CD14-positive monocyte (primary cell): ENCODE results near the gene MTA1. TPM values are rescaled to one million over a fixed set of nuclear protein-coding genes. Genes with fewer than 3 reads are reported as not detected.
A peak's percentile ranks its signal among the peaks of the same experiment; 100 is the strongest.

Experiments
- DNase-seq, 3 donors: peaks; one replicate each; pipeline ENCODE4 v3.0.0-alpha.2; 2011 to 2022
- H2AFZ ChIP-seq: 2 replicates; pipeline ENCODE4 v1.6.0; 2012; ENCODE audit warnings: mild to moderate bottlenecking, low read depth, low read length, inconsistent platforms; ENCODE audit not compliant: insufficient read depth, poor library complexity, severe bottlenecking
- H3K27ac ChIP-seq, 2 donors: 1 replicate in 1 of 2; 2 replicates in 1 of 2; pipeline ENCODE4 v1.5.1; 2012 to 2013; ENCODE audit warnings: low read length in 2 of 2, control low read depth in 1 of 2, inconsistent platforms in 1 of 2, low read depth in 1 of 2, mild to moderate bottlenecking in 1 of 2
- H3K27me3 ChIP-seq, 2 donors: one replicate each; pipeline versions ENCODE4 v1.6.0 to v1.6.1; 2011 to 2013; ENCODE audit warnings: low read length in 2 of 2; ENCODE audit not compliant: control insufficient read depth in 2 of 2, insufficient read depth in 2 of 2
- H3K36me3 ChIP-seq, 2 donors: replicated peaks in 1 of 2; 1 replicate in 1 of 2; 2 replicates in 1 of 2; pipeline versions ENCODE4 v1.5.1 to v1.6.1; 2012 to 2013; ENCODE audit warnings: low read length in 2 of 2, control low read depth in 1 of 2, inconsistent platforms in 1 of 2, mild to moderate bottlenecking in 1 of 2; ENCODE audit not compliant: insufficient read depth in 2 of 2, control insufficient read depth in 1 of 2
- H3K4me1 ChIP-seq, 2 donors: 1 replicate in 1 of 2; 2 replicates in 1 of 2; pipeline versions ENCODE4 v1.5.1 to v1.6.1; 2012 to 2013; ENCODE audit warnings: low read length in 2 of 2, control low read depth in 1 of 2, inconsistent platforms in 1 of 2, mild to moderate bottlenecking in 1 of 2, moderate library complexity in 1 of 2; ENCODE audit not compliant: insufficient read depth in 2 of 2, control insufficient read depth in 1 of 2
- H3K4me2 ChIP-seq: replicated peaks from 2 replicates; pipeline ENCODE3; 2012; ENCODE audit warnings: low read length, moderate library complexity, mild to moderate bottlenecking; ENCODE audit not compliant: poor library complexity, severe bottlenecking; ENCODE audit errors: extremely low read depth
- H3K4me3 ChIP-seq, 3 experiments: fragments of 200-600 bp in 1 of 3; sonication (generic) in 1 of 3; replicated peaks in 1 of 3; 1 replicate in 2 of 3; 2 replicates in 1 of 3; pipeline ENCODE4 v1.5.1; 2011 to 2013; ENCODE audit warnings: low read length in 3 of 3, mild to moderate bottlenecking in 3 of 3, control low read depth in 2 of 3, low read depth in 2 of 3, inconsistent platforms in 1 of 3, moderate library complexity in 1 of 3
- H3K79me2 ChIP-seq: 2 replicates; pipeline ENCODE4 v1.6.0; 2012; ENCODE audit warnings: mild to moderate bottlenecking, control low read depth, inconsistent platforms, low read length, moderate library complexity; ENCODE audit not compliant: insufficient read depth
- H3K9ac ChIP-seq: 2 replicates; pipeline ENCODE4 v1.6.0; 2017; ENCODE audit warnings: low read length, mild to moderate bottlenecking; ENCODE audit not compliant: insufficient read depth, poor library complexity, severe bottlenecking
- H3K9me3 ChIP-seq, 2 donors: replicated peaks in 1 of 2; 1 replicate in 1 of 2; 2 replicates in 1 of 2; pipeline versions ENCODE4 v1.5.1 to v1.6.1; 2012 to 2013; ENCODE audit warnings: low read length in 2 of 2, control low read depth in 1 of 2; ENCODE audit not compliant: control insufficient read depth in 1 of 2, insufficient read depth in 1 of 2
- H4K20me1 ChIP-seq: 2 replicates; pipeline ENCODE4 v1.6.0; 2012; ENCODE audit warnings: mild to moderate bottlenecking, low read length, control low read depth, moderate library complexity; ENCODE audit not compliant: insufficient read depth
- H3K27ac Mint-ChIP-seq, 7 donors: one replicate each; pipeline ENCODE4 v1.8.0; 2020; ENCODE audit warnings: mild to moderate bottlenecking in 7 of 7, mixed read lengths in 7 of 7, moderate library complexity in 6 of 7, inconsistent platforms in 2 of 7
- H3K27me3 Mint-ChIP-seq, 3 donors: one replicate each; pipeline ENCODE4 v1.8.0; 2021 to 2022; ENCODE audit warnings: low read depth in 3 of 3, mild to moderate bottlenecking in 3 of 3, mixed read lengths in 3 of 3, moderate library complexity in 3 of 3, inconsistent platforms in 1 of 3
- H3K36me3 Mint-ChIP-seq, 2 donors: one replicate each; pipeline ENCODE4 v1.8.0; 2020; ENCODE audit warnings: mixed read lengths in 2 of 2, inconsistent platforms in 1 of 2, mild to moderate bottlenecking in 1 of 2
- H3K4me1 Mint-ChIP-seq: one replicate; pipeline ENCODE4 v1.8.0; 2020; ENCODE audit warnings: mild to moderate bottlenecking, mixed read lengths
- H3K4me3 Mint-ChIP-seq, 2 donors: one replicate each; pipeline ENCODE4 v1.8.0; 2020; ENCODE audit warnings: mild to moderate bottlenecking in 2 of 2, mixed read lengths in 2 of 2, moderate library complexity in 1 of 2
- H3K9me3 Mint-ChIP-seq, 7 donors: one replicate each; pipeline ENCODE4 v1.8.0; 2020 to 2022; ENCODE audit warnings: mixed read lengths in 7 of 7, mild to moderate bottlenecking in 6 of 7, moderate library complexity in 6 of 7, inconsistent platforms in 2 of 7
- CTCF ChIP-seq: fragments of 200-600 bp; IDR thresholded peaks from one replicate; pipeline ENCODE4 v1.8.0; 2022; ENCODE audit warnings: antibody characterized with exemption, mild to moderate bottlenecking
- WGBS: methylation state at CpG from one replicate; pipeline ENCODE4 v1.1.5; 2013; ENCODE audit warnings: missing lambda C conversion rate; ENCODE audit not compliant: insufficient coverage; 5-methylcytosine and 5-hydroxymethylcytosine counted together
- intact Hi-C, 2 donors: fragments of 100-400 bp; cut with micrococcal nuclease; formaldehyde crosslinking; loops; one replicate each; pipeline versions ENCODE4 v1.15.0 to v1.15.1; 2023
- polyA minus RNA-seq: library from RNA; depleted of rRNA, polyadenylated mRNA; stranded (reverse); fragments of >200 nt; gene quantifications from 2 replicates; pipeline ENCODE4 v1.2.3, GENCODE V29; 2012
- polyA plus RNA-seq, 3 donors: library from polyadenylated mRNA; depleted of rRNA in 1 of 3; unstranded in 2 of 3; stranded (reverse) in 1 of 3; fragments of 300-500 nt in 2 of 3; fragments of >200 nt in 1 of 3; fragmentation: Illumina TruSeq in 2 of 3; gene quantifications; 1 replicate in 2 of 3; 2 replicates in 1 of 3; pipeline ENCODE4 v1.2.3, GENCODE V29; 2012 to 2021
- total RNA-seq, 12 experiments: library from RNA in 1 of 12; stranded (reverse) in 1 of 12; fragments of 120-200 nt in 1 of 12; gene quantifications; one replicate each; pipeline ENCODE4 v1.2.4 and lab custom pipeline; 2013 to 2026; ENCODE audit warnings: mixed read lengths in 6 of 12, inconsistent platforms in 1 of 12

Gene MTA1
- total RNA-seq (2013): 24.8 TPM
- polyA plus RNA-seq: 100 to 1,000 TPM in 1 of 3 donors, 1 to 10 TPM in 1, under 1 TPM in 1; 0.91 to 102 (median 2.0) TPM
- 37.8 and 38.5 TPM in 2 replicates for polyA minus RNA-seq
- total RNA-seq (lab: John Stamatoyannopoulos, UW): 4.2 to 30.9 (median 24.5) reads per million in 11 experiments

GRCh38 chr14:105419195-105420091, at the start of gene MTA1:
TSS of gene MTA1 (plus strand) at chr14:105419827. CDS start at chr14:105420036, 209 bp downstream.
- Histone ChIP-seq H3K4me3 (peak within 1 kb of the TSS; percentile 48 to 78 (median 62)), H3K27ac (peak within 1 kb of the TSS in 1 of 2 donors; percentile 52), H3K79me2 (peaks cover 43% of the 10 kb centered on the region), H3K27me3 (peaks cover under 1 to 9% of the 10 kb centered on the region in 2 donors), H3K9me3 (no peaks in the 10 kb centered on the region), H3K9ac (peak within 1 kb of the TSS; percentile 68), H3K4me1 (peaks cover 32 to 45% of the 10 kb centered on the region in 2 donors), H2AFZ (peak within 1 kb of the TSS; percentile 93), H4K20me1 (peaks cover 32% of the 10 kb centered on the region), H3K4me2 (peak within 1 kb of the TSS; percentile 81), H3K36me3 (no peaks in the 10 kb centered on the region)
- H3K9me3 Mint-ChIP-seq: peaks cover 0 to 2% (median 0%) of the 10 kb centered on the region in 7 donors
- peaks cover 14 to 22% (median 17%) of the 10 kb centered on the region in 3 donors for H3K27me3 Mint-ChIP-seq
- WGBS: 7% methylated on average over 83 of the region's 96 CpGs
- peak in 2 of 3 donors; percentile 29 to 44 for DNase-seq
- no peak for TF ChIP-seq CTCF
- peaks cover 33% of the 10 kb centered on the region for H3K4me1 Mint-ChIP-seq
- intact Hi-C loops: loop anchor here in 1 of 2 donors (5.0 kb wide), 1 partner anchor 47 kb away; no protein-coding TSS in a partner anchor
- H3K27ac Mint-ChIP-seq: peak within 1 kb of the TSS in 3 of 7 donors; percentile 14 to 80 (median 19)
- peak within 1 kb of the TSS; percentile 76 to 89 for H3K4me3 Mint-ChIP-seq
- H3K36me3 Mint-ChIP-seq: peaks cover 2 to 12% of the 10 kb centered on the region in 2 donors

- Histone ChIP-seq H3K9ac (no peak overlapping the region), H3K4me2 (no peak overlapping the region), H3K36me3 (peaks cover 0 to 6% of the 10 kb centered on the region in 2 donors), H3K9me3 (peaks cover 0 to 7% of the 10 kb centered on the region in 2 donors), H4K20me1 (no peaks in the 10 kb centered on the region), H3K79me2 (no peaks in the 10 kb centered on the region), H3K4me1 (peaks cover 16 to 26% of the 10 kb centered on the region in 2 donors), H2AFZ (no peak overlapping the region), H3K27me3 (no peaks in the 10 kb centered on the region), H3K27ac (no peak overlapping the region), H3K4me3 (no peak overlapping the region)
- peaks cover 0 to 2% (median 2%) of the 10 kb centered on the region in 3 donors for H3K27me3 Mint-ChIP-seq
- intact Hi-C loops: loop anchor here (5.0 kb wide), 2 partner anchors 33 to 43 kb away; partner anchors contain the start of gene MTA1 (in 1 of the 2)
- peaks cover 0 to 9% (median 4%) of the 10 kb centered on the region in 7 donors for H3K9me3 Mint-ChIP-seq
- DNase-seq: no peak
- no peak overlapping the region for H3K27ac Mint-ChIP-seq
- peaks cover 16% of the 10 kb centered on the region for H3K4me1 Mint-ChIP-seq
- H3K4me3 Mint-ChIP-seq: no peak overlapping the region
- peaks cover 13 to 25% of the 10 kb centered on the region in 2 donors for H3K36me3 Mint-ChIP-seq
- no peak for TF ChIP-seq CTCF
- 94% methylated on average over 11 of the region's 11 CpGs for WGBS
Measured at GRCh38 chr14:105374389-105374788, 45.2 kb upstream of the MTA1 start.
